ENCODE data around the gene TRMT2B.

The TRMT2B gene

DNA sequence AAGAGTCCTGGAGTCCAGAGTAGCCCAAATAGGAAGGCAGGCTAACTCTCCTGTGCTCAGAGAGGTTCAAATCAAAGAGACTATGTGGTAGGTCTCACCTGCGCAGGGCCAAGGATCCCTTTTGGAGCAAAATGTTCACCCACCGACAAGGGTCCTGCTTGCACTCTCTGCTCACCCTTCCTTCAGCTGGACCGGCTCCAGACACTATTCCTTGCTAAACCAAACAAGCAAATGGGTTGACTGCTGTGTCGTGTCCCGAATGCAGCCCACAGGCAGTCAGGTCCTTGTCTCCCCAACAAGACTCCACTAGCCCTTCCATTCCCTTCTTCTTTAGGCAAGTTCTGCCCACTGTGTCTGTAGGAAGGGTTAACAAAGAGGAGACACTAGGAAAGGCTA is 760 bp downstream of the TRMT2B start:
- TF ChIP-seq ARNT (IDR thresholded peaks at IDR 0.05) (no peak), LEF1 (IDR thresholded peaks at IDR 0.05; ENCODE audit: borderline replicate concordance) (no peak), HDGF (IDR thresholded peaks at IDR 0.05; ENCODE audit: borderline replicate concordance) (no peak), ELF4 (IDR thresholded peaks at IDR 0.05) (no peak), FOXA1 (IDR thresholded peaks at IDR 0.05) (no peak), ZNF384 (IDR thresholded peaks at IDR 0.05) (no peak), NFRKB (IDR thresholded peaks at IDR 0.05) (no peak), SP1 (IDR thresholded peaks at IDR 0.05) (no peak), BHLHE40 (IDR thresholded peaks at IDR 0.05; ENCODE audit: borderline replicate concordance) (no peak)
- ChIA-PET POLR2A (no interaction called here), CTCF (no interaction called here)
- no peak for DNase-seq (ENCODE audit: extremely low spot score)

DNA sequence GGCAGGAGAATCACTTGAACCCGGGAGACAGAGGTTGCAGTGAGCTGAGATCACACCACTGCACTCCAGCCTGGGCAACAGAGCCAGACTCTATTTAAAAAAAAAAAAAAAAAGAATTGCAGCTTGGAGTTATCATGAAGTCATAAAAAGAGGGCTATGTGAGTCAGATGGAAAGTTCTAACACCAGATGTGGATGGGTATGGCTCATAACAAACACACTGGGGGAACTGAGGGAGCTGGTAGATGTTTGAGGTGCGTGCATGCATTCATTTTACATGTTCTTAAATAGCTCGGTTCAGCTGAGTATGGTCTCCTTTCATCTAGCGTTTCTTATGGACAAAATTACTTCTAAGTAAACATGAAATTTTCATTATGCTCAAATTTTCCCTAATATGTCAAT is 11.7 kb downstream of the TRMT2B start:
- ChIA-PET CTCF (no interaction called here), POLR2A (interaction anchor here (1.2 kb wide), 1 partner anchor 58 kb away, joined by 6 read pairs; the partner anchor contains the start of gene CENPI)
- no peak for TF ChIP-seq HDGF (IDR thresholded peaks at IDR 0.05; ENCODE audit: borderline replicate concordance)
- TF ChIP-seq FOXM1 (IDR thresholded peaks at IDR 0.05; ENCODE audit: borderline replicate concordance), result no peak
- TF ChIP-seq FOXK2 (IDR thresholded peaks at IDR 0.05), result no peak
- TF ChIP-seq SUZ12 (IDR thresholded peaks at IDR 0.05), result no peak
- no peak for TF ChIP-seq ZNF384 (IDR thresholded peaks at IDR 0.05)
- TF ChIP-seq FOXA1 (IDR thresholded peaks at IDR 0.05), result no peak
- no peak for TF ChIP-seq NFRKB (IDR thresholded peaks at IDR 0.05)
- TF ChIP-seq SP1 (IDR thresholded peaks at IDR 0.05), result no peak
- TF ChIP-seq L3MBTL2 (conservative IDR thresholded peaks at IDR 0.05), result no peak
- no peak for TF ChIP-seq TARDBP (IDR thresholded peaks at IDR 0.05)
- no peak for TF ChIP-seq ELF4 (IDR thresholded peaks at IDR 0.05)
- no peak for DNase-seq (ENCODE audit: extremely low spot score)

DNA sequence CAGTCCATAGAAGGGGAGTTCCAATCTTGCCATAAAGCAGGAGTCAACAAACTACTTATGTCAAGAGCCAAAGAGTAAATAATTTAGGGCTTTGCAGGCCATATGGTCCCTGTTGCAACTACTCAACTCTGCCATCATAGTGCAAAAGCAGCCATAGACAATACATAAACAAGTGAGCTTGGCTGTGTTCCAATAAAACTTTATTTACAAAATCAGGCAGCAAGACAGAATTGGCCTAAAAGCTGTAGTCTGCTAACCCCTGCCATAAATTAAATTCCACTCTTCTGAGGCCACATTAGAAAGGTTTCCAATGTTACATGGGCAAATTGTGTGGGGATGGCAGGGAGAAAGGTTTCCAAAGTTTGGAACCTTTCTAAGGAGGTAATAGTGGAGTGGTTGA is 14.7 kb downstream of the TRMT2B start:
- ChIA-PET CTCF (no interaction called here), POLR2A (no interaction called here)
- no peak for TF ChIP-seq PKNOX1 (IDR thresholded peaks at IDR 0.05)
- no peak for TF ChIP-seq LEF1 (IDR thresholded peaks at IDR 0.05; ENCODE audit: borderline replicate concordance)
- no peak for TF ChIP-seq FOXM1 (IDR thresholded peaks at IDR 0.05; ENCODE audit: borderline replicate concordance)
- no peak for TF ChIP-seq FOXK2 (IDR thresholded peaks at IDR 0.05)
- no peak for DNase-seq (ENCODE audit: extremely low spot score)

- CTCF ChIA-PET, result no interaction called here
- DNase-seq (ENCODE audit: extremely low spot score), result no peak
- POLR2A ChIA-PET, result no interaction called here
- no peak for TF ChIP-seq LEF1 (IDR thresholded peaks at IDR 0.05; ENCODE audit: borderline replicate concordance)
- no peak for TF ChIP-seq L3MBTL2 (conservative IDR thresholded peaks at IDR 0.05)
- no peak for TF ChIP-seq FOXA1 (IDR thresholded peaks at IDR 0.05)
- TF ChIP-seq SP1 (IDR thresholded peaks at IDR 0.05), result no peak
- TF ChIP-seq TARDBP (IDR thresholded peaks at IDR 0.05), result no peak
- no peak for TF ChIP-seq PKNOX1 (IDR thresholded peaks at IDR 0.05)
- TF ChIP-seq BHLHE40 (IDR thresholded peaks at IDR 0.05; ENCODE audit: borderline replicate concordance), result no peak
- TF ChIP-seq ARNT (IDR thresholded peaks at IDR 0.05), result no peak
- TF ChIP-seq SUZ12 (IDR thresholded peaks at IDR 0.05), result no peak
- no peak for TF ChIP-seq ZNF384 (IDR thresholded peaks at IDR 0.05)
- TF ChIP-seq FOXM1 (IDR thresholded peaks at IDR 0.05; ENCODE audit: borderline replicate concordance), result no peak
- TF ChIP-seq NFRKB (IDR thresholded peaks at IDR 0.05), result no peak
- no peak for TF ChIP-seq FOXK2 (IDR thresholded peaks at IDR 0.05)
- no peak for TF ChIP-seq ELF4 (IDR thresholded peaks at IDR 0.05)
- TF ChIP-seq CTBP1 (IDR thresholded peaks at IDR 0.05; ENCODE audit: borderline replicate concordance), result no peak
- TF ChIP-seq HDGF (IDR thresholded peaks at IDR 0.05; ENCODE audit: borderline replicate concordance), result no peak
Observed at GRCh38 chrX:101029665-101030064, 22.2 kb downstream of the TRMT2B start.

GRCh38 chrX:101028562-101028961 is 23.3 kb downstream of the TRMT2B start:
- no peak for DNase-seq (ENCODE audit: extremely low spot score)
- CTCF ChIA-PET, result no interaction called here
- TF ChIP-seq ELF4 (IDR thresholded peaks at IDR 0.05) (no peak), FOXK2 (IDR thresholded peaks at IDR 0.05) (no peak), PKNOX1 (IDR thresholded peaks at IDR 0.05) (no peak), L3MBTL2 (conservative IDR thresholded peaks at IDR 0.05) (no peak), ARNT (IDR thresholded peaks at IDR 0.05) (no peak), HDGF (IDR thresholded peaks at IDR 0.05; ENCODE audit: borderline replicate concordance) (no peak), CTBP1 (IDR thresholded peaks at IDR 0.05; ENCODE audit: borderline replicate concordance) (no peak), FOXM1 (IDR thresholded peaks at IDR 0.05; ENCODE audit: borderline replicate concordance) (no peak), TARDBP (IDR thresholded peaks at IDR 0.05) (no peak), SUZ12 (IDR thresholded peaks at IDR 0.05) (no peak), FOXA1 (IDR thresholded peaks at IDR 0.05) (no peak), BHLHE40 (IDR thresholded peaks at IDR 0.05; ENCODE audit: borderline replicate concordance) (no peak), SP1 (IDR thresholded peaks at IDR 0.05) (no peak), NFRKB (IDR thresholded peaks at IDR 0.05) (no peak), LEF1 (IDR thresholded peaks at IDR 0.05; ENCODE audit: borderline replicate concordance) (no peak), ZNF384 (IDR thresholded peaks at IDR 0.05) (no peak)
- POLR2A ChIA-PET, result no interaction called here

DNA sequence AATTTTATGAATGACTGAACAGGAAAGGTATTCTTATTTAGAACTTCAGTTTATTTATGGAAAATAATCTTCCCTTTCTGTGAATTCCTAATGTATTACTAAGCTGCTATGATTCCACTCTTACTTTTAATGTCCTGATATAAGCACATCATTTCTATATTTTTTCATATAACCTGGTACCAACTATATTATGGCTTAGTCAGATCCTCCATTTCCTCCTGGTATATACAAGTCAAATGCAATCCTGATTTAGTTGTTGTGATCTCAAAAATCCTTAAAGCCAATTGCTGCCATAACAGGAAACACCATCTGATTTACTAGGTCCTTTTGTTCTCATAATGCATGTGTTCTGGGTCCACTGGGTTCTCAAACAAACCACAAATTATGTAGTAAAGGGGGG is 26.8 kb downstream of the TRMT2B start:
- POLR2A ChIA-PET, result no interaction called here
- TF ChIP-seq FOXK2 (IDR thresholded peaks at IDR 0.05), result no peak
- no peak for TF ChIP-seq TARDBP (IDR thresholded peaks at IDR 0.05)
- TF ChIP-seq ELF4 (IDR thresholded peaks at IDR 0.05), result no peak
- TF ChIP-seq L3MBTL2 (conservative IDR thresholded peaks at IDR 0.05), result no peak
- no peak for TF ChIP-seq BHLHE40 (IDR thresholded peaks at IDR 0.05; ENCODE audit: borderline replicate concordance)
- TF ChIP-seq SP1 (IDR thresholded peaks at IDR 0.05), result no peak
- no peak for TF ChIP-seq SUZ12 (IDR thresholded peaks at IDR 0.05)
- no peak for TF ChIP-seq ZNF384 (IDR thresholded peaks at IDR 0.05)
- no peak for TF ChIP-seq PKNOX1 (IDR thresholded peaks at IDR 0.05)
- no peak for TF ChIP-seq CTBP1 (IDR thresholded peaks at IDR 0.05; ENCODE audit: borderline replicate concordance)
- CTCF ChIA-PET, result no interaction called here
- no peak for DNase-seq (ENCODE audit: extremely low spot score)
